Measurements from ENCODE around the gene RIOK3. TPM values are rescaled to one million over a fixed set of nuclear protein-coding genes. Genes with fewer than 3 reads are reported as not detected.

The RIOK3 gene
- total RNA-seq, 1 experiment from 2014 or later: 19.4 TPM

DNA sequence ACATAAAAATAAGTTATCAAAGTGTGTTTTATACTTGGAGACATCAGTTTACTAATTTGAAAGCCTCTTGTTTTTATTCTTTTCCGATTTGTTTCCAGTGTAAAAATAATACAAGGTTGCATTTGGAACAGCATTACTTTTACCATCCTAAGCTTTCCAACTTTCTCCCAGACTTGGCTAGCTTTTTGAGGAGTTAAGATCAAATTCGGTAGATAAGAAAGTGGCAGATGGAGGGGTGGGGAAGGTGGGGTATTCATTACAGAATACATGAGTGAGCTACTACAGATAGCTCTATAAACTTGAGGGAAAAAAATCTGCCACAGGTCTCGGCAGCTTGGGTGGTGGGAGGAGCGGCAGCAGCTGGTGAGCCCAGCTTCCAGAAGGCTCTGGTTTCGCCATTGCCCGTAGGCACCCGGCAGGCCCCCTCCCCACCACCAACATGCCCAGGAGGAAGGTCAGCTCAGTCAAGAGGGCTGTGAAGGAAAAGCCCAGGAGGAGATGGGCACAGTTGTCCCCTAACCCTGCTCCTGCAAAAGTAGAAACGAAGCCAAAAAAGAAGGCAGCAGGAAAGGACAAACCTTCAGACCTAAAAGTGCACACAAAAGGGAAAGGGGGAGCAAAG is 31.6 kb downstream of the RIOK3 start:
- Mint-ChIP-seq H3K36me3 (peaks cover 16% of the 10 kb centered on the region), H3K4me1 (peaks cover 18% of the 10 kb centered on the region), H3K4me3 (no peak overlapping the region), H3K27me3 (ENCODE audit: low read depth) (no peaks in the 10 kb centered on the region), H3K27ac (no peak overlapping the region), H3K9me3 (no peaks in the 10 kb centered on the region)
- ATAC-seq: no peak
- DNase-seq (ENCODE audit: low spot score): no peak
- CTCF ChIA-PET: interaction anchor here (0.9 to 3.0 kb wide), 4 partner anchors 10 to 31 kb away, joined by 3 to 34 read pairs (median 5); partner anchors contain the start of gene RMC1
- POLR2A ChIA-PET: no interaction called here
- TF ChIP-seq HMGA2 (CRISPR knock-in tag; IDR thresholded peaks at IDR 0.05): no peak
- TF ChIP-seq CREM (CRISPR knock-in tag; IDR thresholded peaks at IDR 0.05): no peak
- TF ChIP-seq ZNF138 (CRISPR knock-in tag; conservative IDR thresholded peaks at IDR 0.05): no peak
- no peak for TF ChIP-seq RORB (CRISPR knock-in tag; IDR thresholded peaks at IDR 0.05)
- TF ChIP-seq, protein P1, sequence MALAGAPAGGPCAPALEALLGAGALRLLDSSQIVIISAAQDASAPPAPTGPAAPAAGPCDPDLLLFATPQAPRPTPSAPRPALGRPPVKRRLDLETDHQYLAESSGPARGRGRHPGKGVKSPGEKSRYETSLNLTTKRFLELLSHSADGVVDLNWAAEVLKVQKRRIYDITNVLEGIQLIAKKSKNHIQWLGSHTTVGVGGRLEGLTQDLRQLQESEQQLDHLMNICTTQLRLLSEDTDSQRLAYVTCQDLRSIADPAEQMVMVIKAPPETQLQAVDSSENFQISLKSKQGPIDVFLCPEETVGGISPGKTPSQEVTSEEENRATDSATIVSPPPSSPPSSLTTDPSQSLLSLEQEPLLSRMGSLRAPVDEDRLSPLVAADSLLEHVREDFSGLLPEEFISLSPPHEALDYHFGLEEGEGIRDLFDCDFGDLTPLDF (CRISPR knock-in tag; IDR thresholded peaks at IDR 0.05): no peak
- TF ChIP-seq PRRX2 (CRISPR knock-in tag; IDR thresholded peaks at IDR 0.05): no peak
- no peak for TF ChIP-seq ZNF416 (CRISPR knock-in tag; IDR thresholded peaks at IDR 0.05)
- TF ChIP-seq MYBL2 (CRISPR knock-in tag; IDR thresholded peaks at IDR 0.05): no peak
- TF ChIP-seq, protein P2, sequence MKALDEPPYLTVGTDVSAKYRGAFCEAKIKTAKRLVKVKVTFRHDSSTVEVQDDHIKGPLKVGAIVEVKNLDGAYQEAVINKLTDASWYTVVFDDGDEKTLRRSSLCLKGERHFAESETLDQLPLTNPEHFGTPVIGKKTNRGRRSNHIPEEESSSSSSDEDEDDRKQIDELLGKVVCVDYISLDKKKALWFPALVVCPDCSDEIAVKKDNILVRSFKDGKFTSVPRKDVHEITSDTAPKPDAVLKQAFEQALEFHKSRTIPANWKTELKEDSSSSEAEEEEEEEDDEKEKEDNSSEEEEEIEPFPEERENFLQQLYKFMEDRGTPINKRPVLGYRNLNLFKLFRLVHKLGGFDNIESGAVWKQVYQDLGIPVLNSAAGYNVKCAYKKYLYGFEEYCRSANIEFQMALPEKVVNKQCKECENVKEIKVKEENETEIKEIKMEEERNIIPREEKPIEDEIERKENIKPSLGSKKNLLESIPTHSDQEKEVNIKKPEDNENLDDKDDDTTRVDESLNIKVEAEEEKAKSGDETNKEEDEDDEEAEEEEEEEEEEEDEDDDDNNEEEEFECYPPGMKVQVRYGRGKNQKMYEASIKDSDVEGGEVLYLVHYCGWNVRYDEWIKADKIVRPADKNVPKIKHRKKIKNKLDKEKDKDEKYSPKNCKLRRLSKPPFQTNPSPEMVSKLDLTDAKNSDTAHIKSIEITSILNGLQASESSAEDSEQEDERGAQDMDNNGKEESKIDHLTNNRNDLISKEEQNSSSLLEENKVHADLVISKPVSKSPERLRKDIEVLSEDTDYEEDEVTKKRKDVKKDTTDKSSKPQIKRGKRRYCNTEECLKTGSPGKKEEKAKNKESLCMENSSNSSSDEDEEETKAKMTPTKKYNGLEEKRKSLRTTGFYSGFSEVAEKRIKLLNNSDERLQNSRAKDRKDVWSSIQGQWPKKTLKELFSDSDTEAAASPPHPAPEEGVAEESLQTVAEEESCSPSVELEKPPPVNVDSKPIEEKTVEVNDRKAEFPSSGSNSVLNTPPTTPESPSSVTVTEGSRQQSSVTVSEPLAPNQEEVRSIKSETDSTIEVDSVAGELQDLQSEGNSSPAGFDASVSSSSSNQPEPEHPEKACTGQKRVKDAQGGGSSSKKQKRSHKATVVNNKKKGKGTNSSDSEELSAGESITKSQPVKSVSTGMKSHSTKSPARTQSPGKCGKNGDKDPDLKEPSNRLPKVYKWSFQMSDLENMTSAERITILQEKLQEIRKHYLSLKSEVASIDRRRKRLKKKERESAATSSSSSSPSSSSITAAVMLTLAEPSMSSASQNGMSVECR (CRISPR knock-in tag; IDR thresholded peaks at IDR 0.05; ENCODE audit: borderline replicate concordance): no peak
- TF ChIP-seq, protein P3, sequence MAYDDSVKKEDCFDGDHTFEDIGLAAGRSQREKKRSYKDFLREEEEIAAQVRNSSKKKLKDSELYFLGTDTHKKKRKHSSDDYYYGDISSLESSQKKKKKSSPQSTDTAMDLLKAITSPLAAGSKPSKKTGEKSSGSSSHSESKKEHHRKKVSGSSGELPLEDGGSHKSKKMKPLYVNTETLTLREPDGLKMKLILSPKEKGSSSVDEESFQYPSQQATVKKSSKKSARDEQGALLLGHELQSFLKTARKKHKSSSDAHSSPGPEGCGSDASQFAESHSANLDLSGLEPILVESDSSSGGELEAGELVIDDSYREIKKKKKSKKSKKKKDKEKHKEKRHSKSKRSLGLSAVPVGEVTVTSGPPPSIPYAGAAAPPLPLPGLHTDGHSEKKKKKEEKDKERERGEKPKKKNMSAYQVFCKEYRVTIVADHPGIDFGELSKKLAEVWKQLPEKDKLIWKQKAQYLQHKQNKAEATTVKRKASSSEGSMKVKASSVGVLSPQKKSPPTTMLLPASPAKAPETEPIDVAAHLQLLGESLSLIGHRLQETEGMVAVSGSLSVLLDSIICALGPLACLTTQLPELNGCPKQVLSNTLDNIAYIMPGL (CRISPR knock-in tag; IDR thresholded peaks at IDR 0.05): no peak
- TF ChIP-seq ETV6 (CRISPR knock-in tag; IDR thresholded peaks at IDR 0.05): no peak
- TF ChIP-seq, protein P4, sequence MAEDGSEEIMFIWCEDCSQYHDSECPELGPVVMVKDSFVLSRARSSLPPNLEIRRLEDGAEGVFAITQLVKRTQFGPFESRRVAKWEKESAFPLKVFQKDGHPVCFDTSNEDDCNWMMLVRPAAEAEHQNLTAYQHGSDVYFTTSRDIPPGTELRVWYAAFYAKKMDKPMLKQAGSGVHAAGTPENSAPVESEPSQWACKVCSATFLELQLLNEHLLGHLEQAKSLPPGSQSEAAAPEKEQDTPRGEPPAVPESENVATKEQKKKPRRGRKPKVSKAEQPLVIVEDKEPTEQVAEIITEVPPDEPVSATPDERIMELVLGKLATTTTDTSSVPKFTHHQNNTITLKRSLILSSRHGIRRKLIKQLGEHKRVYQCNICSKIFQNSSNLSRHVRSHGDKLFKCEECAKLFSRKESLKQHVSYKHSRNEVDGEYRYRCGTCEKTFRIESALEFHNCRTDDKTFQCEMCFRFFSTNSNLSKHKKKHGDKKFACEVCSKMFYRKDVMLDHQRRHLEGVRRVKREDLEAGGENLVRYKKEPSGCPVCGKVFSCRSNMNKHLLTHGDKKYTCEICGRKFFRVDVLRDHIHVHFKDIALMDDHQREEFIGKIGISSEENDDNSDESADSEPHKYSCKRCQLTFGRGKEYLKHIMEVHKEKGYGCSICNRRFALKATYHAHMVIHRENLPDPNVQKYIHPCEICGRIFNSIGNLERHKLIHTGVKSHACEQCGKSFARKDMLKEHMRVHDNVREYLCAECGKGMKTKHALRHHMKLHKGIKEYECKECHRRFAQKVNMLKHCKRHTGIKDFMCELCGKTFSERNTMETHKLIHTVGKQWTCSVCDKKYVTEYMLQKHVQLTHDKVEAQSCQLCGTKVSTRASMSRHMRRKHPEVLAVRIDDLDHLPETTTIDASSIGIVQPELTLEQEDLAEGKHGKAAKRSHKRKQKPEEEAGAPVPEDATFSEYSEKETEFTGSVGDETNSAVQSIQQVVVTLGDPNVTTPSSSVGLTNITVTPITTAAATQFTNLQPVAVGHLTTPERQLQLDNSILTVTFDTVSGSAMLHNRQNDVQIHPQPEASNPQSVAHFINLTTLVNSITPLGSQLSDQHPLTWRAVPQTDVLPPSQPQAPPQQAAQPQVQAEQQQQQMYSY (CRISPR knock-in tag; IDR thresholded peaks at IDR 0.05): no peak
- TF ChIP-seq, protein P5, sequence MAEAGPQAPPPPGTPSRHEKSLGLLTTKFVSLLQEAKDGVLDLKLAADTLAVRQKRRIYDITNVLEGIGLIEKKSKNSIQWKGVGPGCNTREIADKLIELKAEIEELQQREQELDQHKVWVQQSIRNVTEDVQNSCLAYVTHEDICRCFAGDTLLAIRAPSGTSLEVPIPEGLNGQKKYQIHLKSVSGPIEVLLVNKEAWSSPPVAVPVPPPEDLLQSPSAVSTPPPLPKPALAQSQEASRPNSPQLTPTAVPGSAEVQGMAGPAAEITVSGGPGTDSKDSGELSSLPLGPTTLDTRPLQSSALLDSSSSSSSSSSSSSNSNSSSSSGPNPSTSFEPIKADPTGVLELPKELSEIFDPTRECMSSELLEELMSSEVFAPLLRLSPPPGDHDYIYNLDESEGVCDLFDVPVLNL (CRISPR knock-in tag; IDR thresholded peaks at IDR 0.05; ENCODE audit: borderline replicate concordance, low read depth): no peak
- TF ChIP-seq, protein P6, sequence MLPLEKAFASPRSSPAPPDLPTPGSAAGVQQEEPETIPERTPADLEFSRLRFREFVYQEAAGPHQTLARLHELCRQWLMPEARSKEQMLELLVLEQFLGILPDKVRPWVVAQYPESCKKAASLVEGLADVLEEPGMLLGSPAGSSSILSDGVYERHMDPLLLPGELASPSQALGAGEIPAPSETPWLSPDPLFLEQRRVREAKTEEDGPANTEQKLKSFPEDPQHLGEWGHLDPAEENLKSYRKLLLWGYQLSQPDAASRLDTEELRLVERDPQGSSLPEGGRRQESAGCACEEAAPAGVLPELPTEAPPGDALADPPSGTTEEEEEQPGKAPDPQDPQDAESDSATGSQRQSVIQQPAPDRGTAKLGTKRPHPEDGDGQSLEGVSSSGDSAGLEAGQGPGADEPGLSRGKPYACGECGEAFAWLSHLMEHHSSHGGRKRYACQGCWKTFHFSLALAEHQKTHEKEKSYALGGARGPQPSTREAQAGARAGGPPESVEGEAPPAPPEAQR (CRISPR knock-in tag; IDR thresholded peaks at IDR 0.05): no peak
- TF ChIP-seq, protein P7, sequence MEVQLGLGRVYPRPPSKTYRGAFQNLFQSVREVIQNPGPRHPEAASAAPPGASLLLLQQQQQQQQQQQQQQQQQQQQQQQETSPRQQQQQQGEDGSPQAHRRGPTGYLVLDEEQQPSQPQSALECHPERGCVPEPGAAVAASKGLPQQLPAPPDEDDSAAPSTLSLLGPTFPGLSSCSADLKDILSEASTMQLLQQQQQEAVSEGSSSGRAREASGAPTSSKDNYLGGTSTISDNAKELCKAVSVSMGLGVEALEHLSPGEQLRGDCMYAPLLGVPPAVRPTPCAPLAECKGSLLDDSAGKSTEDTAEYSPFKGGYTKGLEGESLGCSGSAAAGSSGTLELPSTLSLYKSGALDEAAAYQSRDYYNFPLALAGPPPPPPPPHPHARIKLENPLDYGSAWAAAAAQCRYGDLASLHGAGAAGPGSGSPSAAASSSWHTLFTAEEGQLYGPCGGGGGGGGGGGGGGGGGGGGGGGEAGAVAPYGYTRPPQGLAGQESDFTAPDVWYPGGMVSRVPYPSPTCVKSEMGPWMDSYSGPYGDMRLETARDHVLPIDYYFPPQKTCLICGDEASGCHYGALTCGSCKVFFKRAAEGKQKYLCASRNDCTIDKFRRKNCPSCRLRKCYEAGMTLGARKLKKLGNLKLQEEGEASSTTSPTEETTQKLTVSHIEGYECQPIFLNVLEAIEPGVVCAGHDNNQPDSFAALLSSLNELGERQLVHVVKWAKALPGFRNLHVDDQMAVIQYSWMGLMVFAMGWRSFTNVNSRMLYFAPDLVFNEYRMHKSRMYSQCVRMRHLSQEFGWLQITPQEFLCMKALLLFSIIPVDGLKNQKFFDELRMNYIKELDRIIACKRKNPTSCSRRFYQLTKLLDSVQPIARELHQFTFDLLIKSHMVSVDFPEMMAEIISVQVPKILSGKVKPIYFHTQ (CRISPR knock-in tag; IDR thresholded peaks at IDR 0.05): no peak
- TF ChIP-seq, protein P8, sequence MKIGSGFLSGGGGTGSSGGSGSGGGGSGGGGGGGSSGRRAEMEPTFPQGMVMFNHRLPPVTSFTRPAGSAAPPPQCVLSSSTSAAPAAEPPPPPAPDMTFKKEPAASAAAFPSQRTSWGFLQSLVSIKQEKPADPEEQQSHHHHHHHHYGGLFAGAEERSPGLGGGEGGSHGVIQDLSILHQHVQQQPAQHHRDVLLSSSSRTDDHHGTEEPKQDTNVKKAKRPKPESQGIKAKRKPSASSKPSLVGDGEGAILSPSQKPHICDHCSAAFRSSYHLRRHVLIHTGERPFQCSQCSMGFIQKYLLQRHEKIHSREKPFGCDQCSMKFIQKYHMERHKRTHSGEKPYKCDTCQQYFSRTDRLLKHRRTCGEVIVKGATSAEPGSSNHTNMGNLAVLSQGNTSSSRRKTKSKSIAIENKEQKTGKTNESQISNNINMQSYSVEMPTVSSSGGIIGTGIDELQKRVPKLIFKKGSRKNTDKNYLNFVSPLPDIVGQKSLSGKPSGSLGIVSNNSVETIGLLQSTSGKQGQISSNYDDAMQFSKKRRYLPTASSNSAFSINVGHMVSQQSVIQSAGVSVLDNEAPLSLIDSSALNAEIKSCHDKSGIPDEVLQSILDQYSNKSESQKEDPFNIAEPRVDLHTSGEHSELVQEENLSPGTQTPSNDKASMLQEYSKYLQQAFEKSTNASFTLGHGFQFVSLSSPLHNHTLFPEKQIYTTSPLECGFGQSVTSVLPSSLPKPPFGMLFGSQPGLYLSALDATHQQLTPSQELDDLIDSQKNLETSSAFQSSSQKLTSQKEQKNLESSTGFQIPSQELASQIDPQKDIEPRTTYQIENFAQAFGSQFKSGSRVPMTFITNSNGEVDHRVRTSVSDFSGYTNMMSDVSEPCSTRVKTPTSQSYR (CRISPR knock-in tag; IDR thresholded peaks at IDR 0.05): no peak
- no peak for TF ChIP-seq ZNF121 (CRISPR knock-in tag; IDR thresholded peaks at IDR 0.05)
- no peak for TF ChIP-seq ELF4 (CRISPR knock-in tag; IDR thresholded peaks at IDR 0.05; ENCODE audit: low read depth)
